ENCODE measurements around the gene TNS3. TPM values are rescaled to one million over a fixed set of nuclear protein-coding genes. Genes with fewer than 3 reads are reported as not detected.

The TNS3 gene
- total RNA-seq, 1 donor from 2014 or later: 4.6 TPM

DNA sequence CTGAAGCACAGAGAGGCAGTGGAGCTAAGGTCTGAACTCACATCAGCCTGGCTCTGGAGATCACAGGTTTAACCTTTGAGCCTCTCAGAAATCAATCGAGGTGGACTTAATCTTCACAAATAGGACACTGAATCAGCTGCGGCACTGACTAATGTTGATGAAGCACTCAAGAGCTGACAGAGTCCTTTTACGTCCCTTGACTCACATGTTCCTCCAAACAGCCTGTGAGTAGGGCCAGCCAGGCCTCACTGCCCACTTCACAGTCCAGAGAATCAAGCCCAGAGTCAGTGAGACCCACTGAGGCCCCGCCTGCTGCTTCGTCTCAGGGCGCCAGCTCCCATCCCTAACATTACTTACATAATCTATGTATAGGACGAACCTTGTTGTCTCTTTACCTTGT is 63.1 kb downstream of the TNS3 start:
- no peak for ATAC-seq

DNA sequence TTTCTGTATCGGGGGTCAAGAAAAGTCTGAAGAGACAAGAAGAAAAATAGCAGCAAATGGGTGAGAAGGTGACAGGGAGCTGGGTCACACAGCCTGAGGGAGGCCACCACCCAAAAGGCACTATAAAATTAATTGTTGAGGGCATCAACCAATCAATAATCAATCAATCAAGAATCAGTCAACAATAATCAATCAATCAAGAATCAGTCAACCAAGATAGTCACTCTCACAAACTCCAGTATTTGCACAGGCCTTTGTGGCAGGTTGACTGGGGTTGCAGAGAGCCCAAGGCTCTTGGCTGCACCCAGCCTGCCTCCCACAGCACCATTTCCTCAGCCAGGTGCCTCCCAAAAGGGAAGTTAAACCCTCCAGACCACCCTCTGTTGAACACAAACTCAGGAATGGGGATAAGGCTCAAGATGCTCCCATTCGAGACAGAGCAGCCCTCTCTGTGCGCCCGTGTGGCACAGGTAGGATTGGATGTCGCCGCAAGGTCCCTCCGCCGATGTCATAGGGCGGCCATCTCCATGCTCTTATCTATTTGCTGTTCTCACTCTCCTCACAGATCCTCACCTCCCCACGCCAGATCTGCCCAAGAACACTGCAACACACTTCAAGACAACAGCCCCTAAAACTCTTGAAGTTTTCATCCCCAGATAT is 64.0 kb downstream of the TNS3 start:
- ATAC-seq: no peak

DNA sequence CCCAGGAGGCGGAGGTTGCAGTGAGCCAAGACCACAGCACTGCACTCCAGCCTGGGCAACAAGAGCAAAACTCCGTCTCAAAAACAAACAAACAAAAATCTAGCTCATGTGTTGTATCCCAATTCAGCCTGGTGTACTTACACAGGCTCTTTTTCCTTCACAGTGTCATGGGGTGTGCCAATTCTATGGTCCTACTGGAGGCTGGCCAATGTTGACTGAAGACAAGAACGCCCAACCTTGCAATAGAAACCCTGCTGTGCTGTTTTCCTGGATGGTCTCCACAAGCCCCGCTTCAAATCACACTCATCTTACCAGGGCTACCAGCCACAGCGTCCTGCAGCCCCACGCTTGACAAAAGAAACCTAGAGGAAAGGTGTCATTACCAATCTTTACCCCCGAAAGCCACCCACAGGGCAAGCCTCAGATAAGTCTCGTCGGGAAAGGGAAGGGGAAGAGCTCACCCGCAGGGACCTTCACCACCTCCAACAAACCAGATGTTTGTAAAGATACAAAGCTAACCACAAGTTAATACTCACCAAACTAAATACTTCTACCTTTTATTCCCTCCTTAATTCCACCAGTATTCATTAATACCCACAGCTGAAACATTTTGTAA is 64.8 kb downstream of the TNS3 start:
- ATAC-seq: no peak

DNA sequence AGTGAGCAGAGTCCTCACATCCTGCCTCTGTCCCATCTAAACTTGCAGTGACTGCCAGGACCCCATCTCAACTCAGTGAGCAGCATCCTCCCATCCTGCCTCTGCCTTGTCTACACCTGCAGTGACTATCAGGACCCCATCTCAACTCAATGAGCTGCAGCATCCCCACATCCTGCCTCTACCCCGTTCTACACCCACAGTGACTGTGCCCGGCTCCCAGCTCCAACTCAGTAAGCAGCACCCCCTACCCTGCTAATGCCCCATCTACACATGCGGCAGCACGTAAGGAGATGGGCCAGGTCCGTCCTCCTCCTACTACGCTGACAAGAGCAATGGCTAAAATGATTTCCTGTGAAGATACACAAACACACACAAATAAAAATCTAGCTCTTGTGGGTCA is 65.5 kb downstream of the TNS3 start:
- no peak for ATAC-seq

DNA sequence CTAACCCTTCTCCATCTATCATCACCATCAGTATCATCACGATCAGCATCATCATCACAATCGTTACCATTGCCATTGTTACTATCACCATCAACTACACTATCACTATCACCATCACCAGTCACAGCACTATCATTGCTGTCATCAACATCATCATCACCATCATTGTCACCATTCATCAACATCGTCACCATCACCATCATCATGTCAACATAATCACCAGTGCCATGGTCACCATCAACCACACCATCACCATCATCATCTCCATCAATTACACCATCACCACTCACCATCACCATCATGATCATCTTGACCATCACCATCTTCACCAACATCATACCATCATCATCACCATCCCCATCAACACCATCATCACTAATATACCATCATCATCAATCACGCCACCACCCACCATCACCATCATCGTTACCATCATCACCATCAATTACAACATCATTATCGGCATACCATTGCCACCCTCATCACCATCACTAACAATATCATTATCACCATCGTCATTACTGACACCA is 66.5 kb downstream of the TNS3 start:
- ATAC-seq: no peak

DNA sequence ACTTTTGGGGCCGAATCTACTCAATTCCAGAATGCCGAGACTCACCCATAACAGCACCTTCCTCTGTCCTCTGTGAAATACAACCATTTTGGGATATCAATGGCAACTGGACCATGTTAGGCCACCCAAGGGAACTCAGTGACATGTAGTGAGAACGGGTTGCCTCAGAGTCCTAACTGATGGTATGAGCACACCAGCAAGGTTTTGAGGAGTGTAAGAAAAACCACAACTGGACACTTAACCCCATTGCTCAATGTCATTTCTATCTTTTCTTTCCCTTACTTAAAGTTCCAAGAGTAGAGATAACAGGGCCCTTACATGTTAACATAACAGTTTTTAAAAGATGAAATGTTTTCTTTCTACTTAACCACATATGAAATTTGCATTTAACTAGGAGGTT is 67.1 kb downstream of the TNS3 start:
- no peak for ATAC-seq

DNA sequence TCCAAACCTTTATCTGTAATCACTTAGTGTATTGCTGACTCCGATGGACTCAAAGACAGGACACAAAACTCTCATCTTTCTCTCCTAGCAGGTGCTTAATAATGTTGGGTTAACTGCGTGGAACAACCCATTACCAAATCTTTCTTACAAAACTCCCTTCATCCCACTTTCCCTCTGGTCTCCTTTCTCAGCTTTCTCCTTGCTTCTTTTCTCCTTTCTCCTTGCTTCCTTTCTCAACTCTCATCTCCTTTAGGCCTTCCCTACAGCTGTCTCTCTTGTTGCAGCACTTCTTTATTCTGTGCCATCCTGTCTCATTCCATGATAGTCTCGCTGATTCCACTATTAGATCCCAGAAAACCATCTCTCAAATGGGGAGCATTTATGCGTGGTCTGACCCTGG is 67.5 kb downstream of the TNS3 start:
- ATAC-seq: no peak

DNA sequence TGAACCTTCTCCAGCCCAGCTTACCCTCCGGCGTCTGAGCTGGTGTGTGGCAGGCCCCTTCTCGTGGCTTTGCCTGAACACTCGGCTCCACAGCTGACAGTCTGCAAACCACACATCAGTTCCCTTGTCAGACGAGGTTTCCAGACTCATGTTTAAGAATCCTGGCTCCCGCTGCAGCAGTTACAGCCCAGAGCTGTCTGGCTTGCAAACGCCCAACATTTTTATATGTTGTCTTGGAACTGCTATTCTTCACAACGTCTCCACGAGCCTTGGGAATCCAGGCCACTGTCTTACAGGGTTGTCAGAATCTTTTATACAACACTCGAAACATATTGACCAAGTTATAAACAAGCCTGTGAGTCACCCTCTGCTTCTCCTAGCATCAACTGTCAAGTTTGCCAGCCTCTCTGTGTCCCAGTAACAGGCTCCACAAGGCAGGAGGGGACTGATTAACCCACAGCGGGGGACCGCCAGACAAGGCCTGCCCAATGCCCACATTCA is 68.1 kb downstream of the TNS3 start:
- ATAC-seq: no peak

DNA sequence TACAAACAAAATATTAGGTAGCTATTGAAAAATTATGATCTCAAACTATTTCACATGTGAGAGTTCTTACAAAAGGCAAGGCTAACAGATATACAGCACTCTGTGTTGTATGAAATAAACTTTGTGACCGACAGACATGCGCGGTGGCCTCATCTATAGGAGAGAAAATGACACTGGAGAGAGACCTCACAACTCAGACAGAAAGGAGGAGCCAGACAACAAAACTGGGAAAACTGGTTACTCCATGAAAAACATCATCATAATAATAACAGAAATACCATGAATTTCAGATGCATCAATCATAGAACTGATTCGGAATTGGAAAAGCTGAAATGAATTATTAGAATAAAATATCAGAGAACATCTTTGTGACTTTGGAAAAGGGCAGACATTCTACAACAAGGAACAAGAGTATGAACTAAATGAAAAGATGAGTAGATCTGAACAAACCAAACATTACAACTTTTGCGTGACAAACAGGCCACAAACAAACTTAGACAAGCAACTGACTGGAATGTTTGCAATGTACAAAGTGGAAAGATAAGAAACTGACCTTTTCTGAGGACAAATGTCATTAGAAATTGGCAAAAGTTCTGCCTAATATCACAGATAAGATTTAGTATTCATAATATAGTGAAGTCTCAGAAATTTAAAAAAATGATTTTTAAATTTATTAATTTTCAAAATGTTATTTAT is 69.3 kb downstream of the TNS3 start:
- ATAC-seq: no peak

DNA sequence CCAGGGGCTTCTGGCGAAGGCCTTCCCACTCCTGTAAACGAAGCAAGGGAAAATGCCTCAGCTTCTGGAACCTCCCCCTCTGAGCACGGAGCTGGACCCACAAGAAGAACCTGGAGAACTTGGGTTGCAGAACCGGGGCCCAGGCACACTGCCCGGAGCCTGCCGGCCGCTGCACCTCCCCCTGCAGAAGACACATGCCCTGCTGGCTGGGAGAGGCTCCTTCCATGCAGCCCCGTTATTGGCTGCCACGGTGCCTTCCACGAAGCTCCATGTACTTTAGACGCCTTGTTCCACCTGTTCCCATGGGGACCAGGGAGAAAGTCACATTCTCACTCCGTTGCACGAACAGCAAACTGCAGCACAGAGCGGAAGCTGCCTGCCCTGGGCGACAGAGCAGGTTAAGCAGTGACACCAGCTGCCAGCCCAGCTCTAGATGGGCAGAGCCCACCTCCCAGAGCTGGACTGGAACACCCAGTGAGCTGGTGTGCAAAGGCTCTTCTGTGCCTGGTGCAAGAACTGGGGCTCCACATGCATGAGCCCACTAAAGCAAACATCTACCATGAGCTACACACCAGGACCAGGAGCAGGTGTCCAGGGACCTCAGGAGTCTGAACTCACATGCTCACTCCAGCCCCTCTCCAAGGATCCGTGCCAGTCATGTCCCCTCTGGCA is 70.1 kb downstream of the TNS3 start:
- no peak for ATAC-seq

DNA sequence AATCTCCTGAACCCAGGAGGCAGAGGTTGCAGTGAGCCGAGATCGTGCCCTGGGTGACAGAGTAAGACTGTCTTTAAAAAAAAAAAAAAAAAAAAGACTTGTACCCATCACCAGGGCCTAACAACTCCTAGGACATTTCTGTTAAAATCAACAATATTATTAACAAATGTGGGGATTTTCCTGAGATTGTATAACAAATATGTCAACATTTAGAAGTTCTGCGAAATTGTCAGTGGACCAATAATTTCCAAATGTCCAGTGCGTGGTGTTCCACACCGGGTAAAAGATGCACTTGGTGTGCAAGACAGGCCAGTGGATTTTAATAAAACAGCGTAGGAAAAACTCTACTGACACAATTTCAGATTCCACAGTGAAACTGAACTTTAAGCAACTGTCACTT is 71.1 kb downstream of the TNS3 start:
- no peak for ATAC-seq

DNA sequence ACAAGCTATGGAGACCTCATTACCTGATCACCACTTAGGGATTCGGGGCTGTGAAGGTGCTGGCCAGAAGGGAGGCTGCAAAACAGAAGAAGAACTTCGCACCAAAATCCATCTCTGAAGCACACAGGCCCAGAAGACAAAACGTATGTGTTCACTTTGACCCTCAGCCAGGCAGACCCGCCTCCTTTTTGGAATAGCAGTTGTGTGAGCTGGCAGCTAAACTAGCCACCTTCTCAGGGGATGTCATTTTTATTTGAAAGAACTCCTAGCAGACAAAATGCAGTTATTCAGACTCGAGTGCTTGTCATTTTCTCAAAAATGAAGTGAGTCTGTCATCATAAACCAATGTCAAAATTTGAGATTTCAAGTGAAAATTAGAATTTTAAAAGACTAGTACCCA is 71.7 kb downstream of the TNS3 start:
- no peak for ATAC-seq

DNA sequence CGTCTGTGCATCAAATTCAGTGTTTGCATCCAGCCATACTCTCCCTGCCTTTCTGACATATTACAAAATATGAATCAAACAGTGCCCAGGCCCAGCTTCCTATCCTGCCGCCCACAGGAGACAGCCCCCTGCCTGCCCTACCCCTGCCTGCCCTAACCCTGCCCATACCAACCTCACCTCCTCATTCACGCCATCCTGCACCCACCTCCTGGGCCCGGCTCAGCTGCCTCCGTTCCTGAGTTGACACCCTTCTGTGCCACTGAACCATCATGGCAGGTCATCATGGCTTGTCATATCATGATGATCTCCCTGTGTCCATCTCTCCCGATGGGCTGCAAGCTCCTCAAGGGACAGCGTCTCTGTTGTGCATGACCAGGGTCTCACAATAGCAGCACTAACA is 72.3 kb downstream of the TNS3 start:
- ATAC-seq: no peak

DNA sequence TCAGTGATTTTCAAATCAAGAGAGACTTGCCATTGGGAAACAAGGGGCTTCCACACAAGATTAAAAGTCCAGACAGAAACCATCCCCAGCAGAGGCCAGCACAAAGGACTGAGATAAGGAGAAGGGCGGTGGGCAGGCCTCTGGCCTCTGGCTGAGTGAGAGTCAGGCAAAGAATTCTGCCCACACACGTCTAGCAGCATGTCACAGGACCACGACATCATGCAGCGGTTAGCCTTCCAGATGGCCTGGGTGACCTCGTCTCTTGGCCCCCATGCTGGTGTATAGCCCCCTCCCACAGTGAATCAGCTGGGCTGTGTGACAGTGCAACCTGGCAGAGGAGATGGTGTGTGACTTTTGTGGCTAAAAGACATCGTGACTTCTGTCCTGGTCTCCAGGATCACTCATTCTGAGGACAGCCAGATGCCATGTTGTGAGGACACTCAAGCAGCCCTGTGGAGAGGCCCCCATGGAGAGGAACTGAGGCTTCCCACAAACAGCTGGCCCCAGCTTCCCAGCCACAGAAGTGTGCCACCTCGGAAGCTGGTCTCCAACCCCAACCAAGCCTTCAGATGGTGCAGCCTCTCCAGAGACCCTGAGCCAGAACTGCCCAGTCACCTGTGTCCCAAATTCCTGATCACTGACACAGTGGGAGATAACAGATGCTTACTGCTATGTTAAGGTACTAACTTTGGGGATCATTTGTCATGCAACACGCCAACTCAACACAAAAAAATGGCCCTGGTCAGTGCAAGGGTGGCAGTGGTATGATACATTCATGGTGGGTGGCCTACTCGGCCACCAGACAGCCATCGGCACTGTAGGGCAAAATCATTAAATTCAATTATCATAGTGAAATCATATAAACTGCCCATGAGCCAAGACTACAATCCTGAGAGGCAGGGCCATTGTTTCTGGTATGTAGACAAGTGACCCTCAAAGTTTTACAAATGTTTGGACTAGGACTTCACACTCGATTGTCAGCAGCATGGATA is 73.2 kb downstream of the TNS3 start:
- no peak for ATAC-seq

DNA sequence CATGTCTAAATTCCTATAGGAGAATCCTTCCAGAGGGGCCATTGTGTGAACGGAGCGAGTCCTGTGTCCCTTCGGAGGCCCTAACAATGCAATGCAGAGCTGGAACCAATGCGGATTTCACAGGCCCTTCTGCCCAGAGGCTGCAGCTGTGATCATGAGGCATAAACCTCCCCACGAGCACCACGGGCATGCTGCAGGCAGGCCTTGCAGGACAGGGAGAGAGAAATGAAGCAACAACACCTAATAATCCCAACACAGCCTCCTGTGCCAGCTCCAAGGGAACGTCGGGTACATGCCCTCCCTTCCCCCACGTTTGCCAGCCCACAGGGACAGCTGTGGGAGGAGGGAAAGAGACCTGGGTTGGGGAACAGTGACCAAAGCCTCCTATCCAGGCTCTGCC is 74.4 kb downstream of the TNS3 start:
- ATAC-seq: no peak

DNA sequence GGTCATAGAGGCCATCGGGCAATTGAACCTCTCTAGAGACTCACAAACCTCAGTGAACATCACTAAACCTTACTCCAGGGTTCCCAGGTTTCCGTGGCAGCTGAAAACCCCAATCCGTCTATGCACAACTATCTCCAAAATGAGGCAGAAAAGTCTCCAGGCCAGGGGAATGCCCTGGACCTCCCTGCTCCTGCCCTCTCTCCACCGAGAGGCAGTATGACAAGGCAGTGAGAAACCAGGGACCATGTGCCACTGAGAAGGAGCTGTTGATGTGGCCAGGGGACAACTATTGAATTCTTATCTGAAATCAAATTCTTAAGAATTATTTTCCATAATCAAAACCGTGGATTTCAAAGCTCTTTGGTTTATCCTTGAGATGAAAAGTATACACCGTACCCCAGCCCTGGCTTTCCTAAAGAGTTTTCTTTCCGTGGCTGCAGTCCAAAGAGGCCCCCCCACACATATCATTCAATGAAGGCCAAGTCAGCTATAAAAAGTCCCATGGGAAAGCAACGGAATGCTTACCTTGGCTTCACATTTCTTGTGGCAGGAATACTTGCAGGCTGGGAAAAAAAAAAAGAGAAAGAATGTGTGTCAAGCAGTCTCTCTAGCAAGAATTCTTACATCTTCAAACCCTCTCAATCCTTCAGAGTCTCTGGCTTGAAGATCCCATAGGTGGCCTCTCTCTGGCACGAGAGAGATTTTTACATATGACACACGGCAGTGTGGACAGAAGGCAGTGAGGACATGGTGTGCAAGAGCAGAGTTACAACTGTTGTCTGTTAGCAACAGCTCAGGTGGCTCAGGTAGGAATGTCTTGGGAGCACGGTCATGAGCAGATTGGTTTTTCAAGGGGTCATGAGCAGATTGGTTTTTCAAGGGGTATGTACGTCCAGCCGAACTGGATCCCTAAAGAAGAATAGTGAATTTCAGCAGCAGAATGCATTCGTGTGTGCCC is 75.2 kb downstream of the TNS3 start:
- no peak for ATAC-seq

DNA sequence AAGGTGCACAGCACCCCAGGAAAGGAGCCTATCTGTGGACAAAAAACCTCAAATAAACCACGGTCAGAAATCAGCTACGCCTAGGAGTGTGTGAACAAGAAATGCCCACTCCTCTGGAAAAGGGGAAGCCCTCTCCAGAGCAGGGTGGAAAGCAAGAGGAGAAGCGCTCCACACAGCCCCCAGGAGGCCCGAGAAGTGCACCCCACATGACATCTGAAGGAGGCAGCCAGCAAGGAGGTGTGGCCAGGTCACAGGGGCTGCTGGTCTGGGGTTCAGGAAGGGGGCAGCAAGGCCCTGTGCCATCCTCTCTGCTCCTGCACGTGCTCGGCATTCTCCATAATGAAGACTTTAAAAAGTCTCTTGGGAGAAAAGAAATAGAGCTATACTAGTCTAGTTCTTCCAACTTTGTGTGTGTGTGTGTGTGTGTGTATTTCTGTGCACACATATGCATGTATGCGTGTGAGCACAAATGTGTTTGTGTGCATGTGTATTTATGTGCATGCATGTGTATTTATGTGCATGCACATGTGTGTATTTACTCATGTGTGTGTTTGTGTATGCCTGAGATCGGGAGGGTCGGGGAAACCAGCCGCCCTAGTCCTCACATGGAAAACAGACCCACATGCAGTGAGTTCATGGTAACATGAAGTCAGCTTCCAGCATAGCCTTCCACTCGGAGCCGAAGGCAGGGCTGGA is 76.5 kb downstream of the TNS3 start:
- ATAC-seq: no peak

DNA sequence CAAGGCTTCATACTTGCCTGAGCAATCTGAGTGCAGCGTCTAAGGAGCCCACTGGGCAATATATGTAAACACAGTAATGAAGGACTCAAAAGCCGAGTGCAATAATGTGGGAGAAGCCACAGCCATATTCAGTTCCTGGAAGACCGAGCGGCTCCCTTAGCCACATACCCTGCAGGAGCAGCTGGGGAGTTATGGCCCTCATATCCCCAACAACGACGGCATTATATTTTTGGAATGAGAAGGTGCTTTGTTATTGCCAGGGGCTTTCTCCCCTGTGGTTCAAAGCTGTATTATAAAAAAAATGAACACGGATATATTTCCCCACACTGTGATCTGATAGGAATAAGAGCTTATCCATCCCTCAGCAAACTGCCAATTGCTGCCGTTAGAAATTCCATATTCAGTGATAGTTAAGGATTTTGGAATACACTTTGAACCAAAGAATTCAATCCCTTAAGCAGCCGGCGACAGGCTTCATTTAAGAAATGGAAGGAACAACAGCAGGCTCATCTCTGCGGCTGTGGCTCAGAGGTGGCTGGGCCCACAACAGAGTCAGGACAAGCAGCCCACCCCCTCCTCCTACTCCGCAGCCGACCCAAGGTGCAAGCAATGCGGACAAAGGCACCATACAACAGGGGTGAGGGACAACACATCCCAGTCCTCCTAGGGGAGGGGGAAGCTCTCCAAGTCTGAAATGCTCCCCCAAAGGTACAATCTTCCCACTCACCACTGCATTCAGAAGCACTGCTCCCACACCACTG is 77.2 kb downstream of the TNS3 start:
- ATAC-seq: no peak

DNA sequence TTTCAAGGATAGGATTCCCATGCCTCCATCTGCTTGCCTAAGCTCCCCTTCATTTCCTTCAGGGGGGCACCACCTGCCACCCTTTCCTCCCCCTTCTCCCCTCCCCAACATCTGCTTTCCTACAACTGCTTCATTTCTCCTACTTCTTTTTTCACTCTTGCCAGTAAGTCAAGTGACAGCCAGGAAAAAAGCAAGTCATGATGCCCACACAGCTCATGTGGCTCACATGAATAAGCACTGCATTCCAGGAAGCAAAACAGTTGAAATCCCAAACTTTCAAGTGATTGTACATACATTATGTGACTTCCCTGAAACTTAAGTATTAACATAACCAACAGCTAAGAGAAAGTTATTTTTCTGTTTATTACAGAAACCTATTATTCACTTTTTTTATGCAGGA is 78.6 kb downstream of the TNS3 start:
- no peak for ATAC-seq

All from esophagus mucosa (tissue), 1 donor.